Tibial nerve (tissue), 4 donors: ENCODE data around the gene UMAD1.

ENCODE experiments used
- CTCF ChIP-seq, 5 experiments: fragments of 200-600 bp in 3 of 5; fragments of 450-650 bp in 2 of 5; sonication (generic) in 3 of 5; IDR thresholded peaks; one replicate each; pipeline ENCODE4 v1.5.1; 2016 to 2019; ENCODE audit warnings: antibody characterized with exemption in 5 of 5, mild to moderate bottlenecking in 3 of 5, moderate library complexity in 2 of 5
- EP300 ChIP-seq, 2 donors: sonication (generic); formaldehyde crosslinking; IDR thresholded peaks; one replicate each; pipeline ENCODE4 v1.6.1; 2017; ENCODE audit warnings: antibody characterized with exemption in 2 of 2, mild to moderate bottlenecking in 1 of 2
- POLR2A ChIP-seq, 2 donors: fragments of 450-650 bp; IDR thresholded peaks; one replicate each; pipeline ENCODE4 v1.6.1; 2017; ENCODE audit warnings: antibody characterized with exemption in 2 of 2, mild to moderate bottlenecking in 2 of 2, moderate library complexity in 2 of 2

DNA sequence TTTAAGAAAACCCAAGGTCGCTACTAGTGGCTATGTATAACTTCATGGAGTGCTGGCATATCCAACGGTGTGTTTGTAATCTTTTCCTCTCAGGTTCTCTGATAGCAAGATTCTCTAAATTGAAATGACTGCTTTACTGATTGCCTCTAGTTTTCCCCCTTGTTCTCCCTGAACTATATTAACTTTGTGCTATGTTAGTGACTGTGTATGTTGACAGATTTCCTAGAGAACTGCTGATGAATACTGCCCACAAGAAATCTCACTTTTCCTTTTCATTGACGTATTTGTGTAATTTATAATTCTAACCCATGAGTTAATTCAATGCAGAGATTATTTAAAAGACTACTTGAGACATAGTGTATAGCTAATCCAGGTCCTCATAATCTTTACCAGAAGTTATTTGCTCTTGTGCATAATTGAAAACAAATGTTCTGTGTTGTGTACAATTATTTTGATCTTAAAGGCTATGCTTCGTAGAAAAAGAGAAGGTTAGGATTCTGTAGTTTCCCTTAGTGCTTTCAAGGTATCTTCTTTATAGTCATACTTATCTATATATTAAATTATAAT lies 257.5 kb downstream of the UMAD1 start:
- TF ChIP-seq CTCF (IDR thresholded peaks at IDR 0.05) (no peak), POLR2A (IDR thresholded peaks at IDR 0.05) (no peak), EP300 (IDR thresholded peaks at IDR 0.05) (no peak)
